SK-N-MC (cell line): ENCODE data around the gene KLK14.

Source experiments
- EZH2 ChIP-seq: fragments of 200-600 bp; sonication (generic); IDR thresholded peaks from one replicate; pipeline ENCODE4 v1.6.1; 2017; ENCODE audit warnings: antibody characterized with exemption
- FOXP2 ChIP-seq: optimal IDR thresholded peaks from 2 replicates; pipeline ENCODE3; 2011; ENCODE audit warnings: mild to moderate bottlenecking, moderate library complexity; ENCODE audit not compliant: insufficient read depth; ENCODE audit errors: extremely low read length, control extremely low read depth
- POLR2AphosphoS5 ChIP-seq: IDR thresholded peaks from 2 replicates; pipeline ENCODE4 v1.6.1; 2012; ENCODE audit warnings: mild to moderate bottlenecking, low read depth, low read length, borderline replicate concordance

- no peak for TF ChIP-seq EZH2
- TF ChIP-seq POLR2AphosphoS5: no peak
- TF ChIP-seq FOXP2: no peak
Measured at GRCh38 chr19:51100601-51101000, 17.9 kb upstream of the KLK14 start.
